Stromal cell of bone marrow (primary cell): ENCODE measurements around the gene ZNF71.

Experiments used
- DNase-seq: peaks from one replicate; pipeline ENCODE4 v3.0.0-alpha.2; 2012; ENCODE audit warnings: low read depth

The ZNF71 gene

DNA sequence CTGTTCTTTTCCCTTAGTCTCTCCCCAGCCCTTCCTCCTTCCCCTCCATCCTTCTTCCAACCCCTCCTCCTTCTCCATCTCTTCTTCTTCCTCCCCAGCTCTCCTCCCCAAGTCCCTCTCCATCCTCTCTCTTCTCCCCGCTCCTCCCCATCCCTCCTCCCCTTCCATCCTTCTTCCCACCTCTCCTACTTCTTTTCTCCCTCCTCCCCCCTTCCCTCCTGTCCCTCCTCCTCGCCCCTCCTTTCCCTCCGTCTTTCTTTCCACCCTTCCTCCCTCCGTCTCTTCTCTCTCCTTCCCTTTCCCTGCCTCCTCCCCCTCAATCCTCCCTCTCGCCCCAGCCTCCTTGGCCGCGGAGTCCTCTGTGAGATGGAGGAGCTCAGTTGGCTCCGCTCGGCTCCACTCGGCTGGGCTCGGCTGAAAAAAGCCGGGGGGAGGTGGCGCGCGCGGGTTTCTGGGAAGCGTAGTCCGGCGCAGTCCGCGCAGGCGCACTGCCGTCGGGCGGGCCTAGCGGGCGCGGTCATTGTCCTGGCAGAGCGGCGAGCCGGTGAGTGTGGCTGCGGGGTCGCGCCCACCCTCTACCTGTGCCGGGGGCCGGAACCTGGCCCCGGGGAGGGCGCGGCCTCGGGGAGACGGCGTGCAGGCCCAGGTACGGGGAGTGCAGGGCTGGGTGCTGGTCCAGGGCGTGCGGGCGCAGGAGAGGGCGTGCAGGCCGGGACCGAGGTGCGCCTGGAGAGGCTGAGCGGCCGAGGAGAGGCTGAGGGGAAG, at the start of gene ZNF71:
Gene ZNF71, plus strand, starts transcription at position 520 of the 765 bp plus-strand sequence. CDS start 6,257 bp downstream, outside the sequence.
- DNase-seq, result peak; percentile 73

DNA sequence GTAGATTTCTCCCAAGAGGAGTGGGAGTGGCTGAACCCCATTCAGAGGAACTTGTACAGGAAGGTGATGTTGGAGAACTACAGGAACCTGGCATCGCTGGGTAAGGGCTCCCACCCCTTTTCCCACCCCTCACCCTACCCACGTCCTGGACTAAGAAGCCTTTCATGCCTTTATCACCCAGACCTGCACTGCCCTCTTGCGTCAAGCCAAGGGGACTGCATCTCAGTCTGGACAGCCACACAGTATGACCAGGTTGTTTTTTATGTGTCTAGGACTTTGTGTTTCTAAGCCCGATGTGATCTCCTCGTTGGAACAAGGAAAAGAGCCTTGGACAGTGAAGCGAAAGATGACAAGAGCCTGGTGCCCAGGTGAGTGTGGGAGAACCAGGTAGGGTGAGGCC, 47.6 kb upstream of the ZNF71 start:
- DNase-seq, result no peak

DNA sequence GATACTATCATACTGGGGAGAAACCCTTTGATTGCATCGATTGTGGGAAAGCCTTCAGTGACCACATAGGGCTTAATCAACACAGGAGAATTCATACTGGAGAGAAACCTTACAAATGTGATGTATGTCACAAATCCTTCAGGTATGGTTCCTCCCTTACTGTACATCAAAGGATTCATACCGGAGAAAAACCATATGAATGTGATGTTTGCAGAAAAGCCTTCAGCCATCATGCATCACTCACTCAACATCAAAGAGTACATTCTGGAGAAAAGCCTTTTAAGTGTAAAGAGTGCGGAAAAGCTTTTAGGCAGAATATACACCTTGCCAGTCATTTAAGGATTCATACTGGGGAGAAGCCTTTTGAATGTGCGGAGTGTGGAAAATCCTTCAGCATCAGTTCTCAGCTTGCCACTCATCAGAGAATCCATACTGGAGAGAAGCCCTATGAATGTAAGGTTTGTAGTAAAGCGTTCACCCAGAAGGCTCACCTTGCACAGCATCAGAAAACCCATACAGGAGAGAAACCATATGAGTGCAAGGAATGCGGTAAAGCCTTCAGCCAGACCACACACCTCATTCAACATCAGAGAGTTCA, 40.7 kb upstream of the ZNF71 start:
- no peak for DNase-seq

DNA sequence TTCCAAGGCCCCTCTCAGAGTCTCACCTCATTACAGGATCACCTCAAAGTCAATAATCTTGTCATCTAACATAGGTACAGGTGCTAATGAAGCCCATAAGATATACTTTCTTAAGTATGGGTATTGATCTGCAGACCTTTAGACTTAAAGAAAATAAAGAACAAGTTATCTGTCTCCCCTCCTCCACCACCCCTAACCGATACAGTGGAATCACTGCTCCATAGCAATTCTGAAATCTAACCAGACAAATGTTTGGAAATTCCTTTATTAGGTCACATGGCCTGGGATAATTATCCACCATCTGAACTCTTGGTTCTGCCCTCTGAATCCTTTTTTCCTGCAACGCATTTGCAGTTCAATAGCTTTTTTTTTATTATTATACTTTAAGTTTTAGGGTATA, 32.3 kb upstream of the ZNF71 start:
- no peak for DNase-seq

DNA sequence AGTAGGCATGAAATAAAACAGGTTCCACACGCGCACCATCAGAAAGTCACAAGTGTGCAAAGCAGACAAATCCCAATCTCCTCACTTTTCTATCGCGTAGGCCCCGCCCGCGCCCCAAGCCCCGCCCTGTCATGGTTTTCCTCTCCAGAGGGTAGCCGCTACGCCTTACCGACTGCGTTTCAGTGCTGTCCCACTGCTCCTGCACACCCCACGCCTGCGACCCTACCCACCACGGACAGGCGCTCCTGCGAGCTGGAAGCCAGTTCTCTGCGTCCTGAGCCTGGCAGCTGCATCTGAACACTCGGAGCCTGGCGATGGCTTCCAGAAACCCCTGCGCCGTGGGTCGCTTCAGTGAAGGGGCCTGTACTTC, 28.2 kb upstream of the ZNF71 start:
- DNase-seq, result peak; percentile 5

DNA sequence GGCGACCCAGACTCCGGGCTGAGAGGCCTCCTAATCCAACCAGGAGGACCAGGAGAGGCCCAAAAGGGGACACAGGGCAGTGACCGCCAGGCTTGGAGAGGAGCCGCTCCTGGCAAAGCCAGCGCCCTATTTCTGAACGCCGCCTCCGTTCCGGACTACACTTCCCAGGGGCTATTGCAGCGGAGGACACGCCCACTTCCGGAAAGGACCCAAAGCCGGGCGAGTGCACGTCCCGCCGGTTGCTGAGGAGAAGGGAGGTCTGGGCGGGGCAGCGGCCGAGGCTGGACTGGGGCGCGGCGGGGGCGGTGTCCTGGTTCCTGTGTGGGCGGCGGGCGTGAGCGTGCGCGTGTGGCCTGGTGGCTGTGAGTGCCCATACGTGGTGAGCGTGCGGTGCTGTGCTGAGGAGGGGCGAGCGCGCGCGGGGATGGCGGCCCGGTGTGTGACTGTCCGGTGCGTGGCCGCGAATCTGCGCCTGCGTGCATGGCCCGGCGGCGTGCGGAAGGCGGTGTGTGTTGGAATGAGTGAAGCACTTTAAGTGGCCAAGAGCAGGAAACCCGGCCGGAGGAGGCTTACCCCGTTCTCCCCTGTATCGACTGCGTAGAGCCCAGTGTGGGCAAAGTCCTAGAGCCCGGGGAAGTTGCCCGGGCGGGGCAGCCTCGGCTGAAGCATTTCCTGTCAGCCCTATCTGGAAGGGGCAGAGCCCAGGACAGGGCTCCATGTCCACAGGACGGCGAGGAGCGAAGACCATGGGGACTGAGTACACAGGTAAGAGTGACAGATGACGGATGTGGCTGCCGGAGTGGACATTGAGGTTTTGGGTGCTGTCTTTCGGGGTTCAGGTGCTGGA, 27.6 kb upstream of the ZNF71 start, which contains the start of gene ZNF470:
Gene ZNF470, plus strand, starts transcription at position 195 of the 847 bp plus-strand sequence. CDS start 2,844 bp downstream, outside the sequence.
- peak; percentile 87 for DNase-seq

DNA sequence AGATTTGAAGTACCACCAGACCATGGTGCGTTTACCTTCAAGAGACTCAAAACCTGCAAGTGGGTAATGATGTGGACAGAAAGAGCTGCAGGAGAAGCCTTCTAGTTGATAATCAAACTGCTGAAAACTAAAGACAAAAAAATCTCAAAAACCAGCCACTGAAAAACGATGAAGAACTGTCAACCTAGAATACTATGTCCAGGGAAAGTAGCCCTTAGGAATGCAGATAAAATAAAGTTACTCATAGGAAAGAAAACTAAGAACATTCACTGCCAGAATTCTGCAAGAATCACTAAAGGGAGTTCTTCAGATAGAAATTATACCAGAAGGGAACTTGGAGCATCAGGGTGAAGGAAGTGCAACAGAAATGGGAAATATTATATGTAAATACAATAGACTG, 22.5 kb upstream of the ZNF71 start:
- DNase-seq, result no peak

DNA sequence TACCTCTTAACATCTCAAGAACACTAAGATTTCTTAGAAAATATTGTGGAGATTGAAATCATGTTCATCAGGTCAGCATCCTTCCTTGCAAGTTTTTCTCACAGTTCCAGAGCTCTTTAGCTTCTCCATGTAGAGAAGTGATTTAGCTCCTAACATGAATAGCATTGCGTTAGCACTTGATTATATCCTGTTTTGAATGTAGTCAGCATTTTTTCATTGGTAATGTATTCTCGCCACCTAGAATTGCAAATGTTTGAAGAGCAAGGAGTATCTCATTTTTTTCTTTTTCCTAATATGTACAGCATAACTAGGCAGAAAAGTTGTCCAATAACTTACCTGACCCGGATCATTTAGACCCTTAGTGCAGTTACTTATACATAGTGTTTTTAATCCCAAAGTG, 21.2 kb upstream of the ZNF71 start:
- no peak for DNase-seq

DNA sequence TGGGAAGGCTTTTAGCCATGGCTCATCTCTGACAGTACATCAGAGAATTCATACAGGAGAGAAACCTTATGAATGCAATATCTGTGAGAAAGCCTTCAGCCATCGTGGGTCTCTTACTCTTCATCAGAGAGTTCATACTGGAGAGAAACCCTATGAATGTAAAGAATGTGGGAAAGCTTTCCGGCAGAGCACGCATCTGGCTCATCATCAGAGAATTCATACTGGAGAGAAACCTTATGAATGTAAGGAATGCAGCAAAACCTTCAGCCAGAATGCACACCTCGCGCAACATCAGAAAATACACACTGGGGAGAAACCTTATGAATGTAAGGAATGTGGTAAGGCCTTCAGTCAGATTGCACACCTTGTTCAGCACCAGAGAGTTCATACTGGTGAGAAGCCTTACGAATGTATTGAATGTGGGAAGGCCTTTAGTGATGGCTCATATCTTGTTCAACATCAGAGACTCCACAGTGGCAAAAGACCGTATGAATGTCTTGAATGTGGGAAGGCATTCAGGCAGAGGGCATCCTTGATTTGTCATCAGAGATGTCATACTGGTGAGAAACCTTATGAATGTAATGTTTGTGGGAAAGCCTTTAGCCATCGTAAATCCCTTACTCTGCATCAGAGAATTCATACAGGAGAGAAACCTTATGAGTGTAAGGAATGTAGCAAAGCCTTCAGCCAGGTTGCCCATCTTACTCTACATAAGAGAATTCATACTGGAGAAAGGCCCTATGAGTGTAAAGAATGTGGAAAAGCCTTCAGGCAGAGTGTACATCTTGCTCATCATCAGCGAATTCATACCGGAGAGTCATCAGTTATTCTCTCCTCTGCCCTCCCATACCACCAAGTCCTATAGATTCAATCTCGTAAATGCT, 17.1 kb upstream of the ZNF71 start:
- no peak for DNase-seq

DNA sequence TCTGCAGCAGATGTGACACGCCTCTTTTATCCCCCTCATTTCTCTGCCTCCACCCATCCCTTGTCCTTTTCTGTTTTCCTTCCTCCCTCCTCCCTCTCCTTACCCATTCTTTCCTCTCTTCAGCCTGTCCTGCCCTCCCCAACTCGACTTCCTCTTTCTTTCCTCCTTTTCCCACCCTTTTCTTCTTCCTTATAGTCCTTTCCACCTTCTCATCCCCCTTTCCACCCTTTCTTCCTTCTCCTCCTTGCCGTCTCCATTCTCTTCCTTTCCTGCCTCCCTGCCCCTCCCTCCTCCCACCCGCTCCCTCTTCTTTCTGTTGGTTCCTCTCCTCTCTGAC, 688 bp upstream of the ZNF71 start:
- DNase-seq, result no peak

DNA sequence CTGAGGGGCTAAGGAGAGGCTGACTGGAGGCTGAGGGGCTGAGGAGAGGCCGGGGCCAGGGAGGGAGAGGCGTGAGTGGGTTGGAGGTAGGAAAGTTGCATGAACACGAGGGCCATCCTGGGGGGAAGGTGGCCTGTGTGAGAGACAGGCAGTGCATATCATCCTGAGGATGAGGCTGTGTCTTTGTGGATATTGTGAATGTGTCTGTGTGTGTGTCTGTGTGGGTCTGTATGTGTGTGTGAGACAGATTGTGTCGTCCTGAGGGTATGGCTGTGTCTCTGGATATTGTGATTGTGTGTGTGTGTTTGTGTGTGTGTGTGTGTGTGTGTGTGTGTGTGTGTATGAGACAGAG, 422 bp downstream of the ZNF71 start:
- no peak for DNase-seq

DNA sequence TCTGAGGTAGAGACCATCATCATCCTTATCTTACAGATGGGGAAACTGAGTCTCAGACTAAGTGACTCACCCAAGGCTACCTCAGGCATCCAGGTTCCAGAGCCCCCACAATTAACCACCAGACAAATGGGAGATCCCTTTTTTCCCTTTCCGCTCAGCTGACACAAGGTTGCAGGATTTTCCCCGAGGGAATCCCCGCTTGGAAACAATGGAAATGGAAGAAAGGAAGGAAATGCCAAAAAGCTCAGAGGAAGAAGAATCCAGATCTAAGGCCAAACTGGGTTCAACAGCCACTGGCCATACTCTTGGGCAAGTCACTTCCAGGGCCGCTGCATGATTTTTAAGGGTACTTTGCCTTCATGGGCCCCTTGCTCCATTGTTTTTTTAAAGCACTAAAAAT, 1.6 kb downstream of the ZNF71 start:
- no peak for DNase-seq

DNA sequence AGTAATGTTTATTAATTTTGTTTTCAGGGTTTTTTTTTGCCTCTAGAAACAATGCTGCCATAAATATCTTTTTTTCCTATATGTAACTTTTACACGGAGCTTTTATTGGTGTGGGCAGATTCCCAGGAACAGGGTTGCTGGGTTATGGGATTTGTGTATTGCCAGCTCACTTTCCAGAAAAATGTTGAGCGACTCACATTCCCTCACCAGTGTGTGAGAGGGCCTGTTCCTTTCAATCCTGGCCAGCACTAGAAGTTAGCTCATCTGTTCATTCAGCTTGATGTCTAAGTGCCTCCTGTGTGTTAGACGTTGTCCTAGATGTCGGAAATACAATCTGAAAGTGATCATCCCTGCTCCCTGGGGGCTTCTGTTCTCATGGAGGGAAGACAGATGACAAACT, 2.6 kb downstream of the ZNF71 start:
- no peak for DNase-seq

DNA sequence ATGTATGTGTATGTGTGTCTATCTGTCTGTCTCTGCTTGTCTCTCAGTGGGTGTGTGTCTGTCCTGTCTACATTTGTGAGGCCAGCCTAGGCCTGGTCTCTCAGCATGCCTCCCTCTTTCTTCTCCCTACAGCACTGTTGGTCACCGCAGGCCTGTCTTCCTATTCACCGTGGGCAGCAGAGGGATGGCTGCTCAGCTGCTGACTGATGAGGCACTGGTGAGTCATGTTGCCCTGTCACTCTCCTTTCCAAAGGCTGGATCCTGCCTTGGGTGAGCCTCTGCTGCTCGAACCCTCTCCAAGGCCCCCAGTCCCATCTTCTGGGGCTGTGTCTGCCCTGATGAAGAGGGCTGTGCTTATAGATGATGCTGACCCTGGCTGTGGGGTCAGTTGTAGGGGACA, 6.3 kb downstream of the ZNF71 start:
- no peak for DNase-seq

DNA sequence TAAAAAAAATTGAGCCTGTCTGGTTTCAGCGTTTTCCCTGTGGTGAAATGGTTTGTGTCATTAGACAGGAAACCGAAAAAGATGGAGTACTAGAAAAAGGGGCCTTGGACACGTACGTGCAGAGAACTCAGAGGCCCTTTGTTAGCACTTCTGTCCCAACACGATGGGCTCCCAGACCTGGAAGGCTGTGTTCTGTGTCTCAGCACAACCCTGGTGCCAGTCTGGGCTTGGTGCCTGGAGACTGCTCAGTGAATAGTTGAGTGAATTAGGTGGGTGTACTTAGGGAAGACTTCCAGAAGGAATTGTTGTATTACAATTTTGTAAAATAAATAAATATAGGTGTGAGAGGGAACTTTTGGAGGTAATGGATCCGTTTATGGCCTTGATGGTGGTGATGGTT, 8.7 kb downstream of the ZNF71 start:
- no peak for DNase-seq

DNA sequence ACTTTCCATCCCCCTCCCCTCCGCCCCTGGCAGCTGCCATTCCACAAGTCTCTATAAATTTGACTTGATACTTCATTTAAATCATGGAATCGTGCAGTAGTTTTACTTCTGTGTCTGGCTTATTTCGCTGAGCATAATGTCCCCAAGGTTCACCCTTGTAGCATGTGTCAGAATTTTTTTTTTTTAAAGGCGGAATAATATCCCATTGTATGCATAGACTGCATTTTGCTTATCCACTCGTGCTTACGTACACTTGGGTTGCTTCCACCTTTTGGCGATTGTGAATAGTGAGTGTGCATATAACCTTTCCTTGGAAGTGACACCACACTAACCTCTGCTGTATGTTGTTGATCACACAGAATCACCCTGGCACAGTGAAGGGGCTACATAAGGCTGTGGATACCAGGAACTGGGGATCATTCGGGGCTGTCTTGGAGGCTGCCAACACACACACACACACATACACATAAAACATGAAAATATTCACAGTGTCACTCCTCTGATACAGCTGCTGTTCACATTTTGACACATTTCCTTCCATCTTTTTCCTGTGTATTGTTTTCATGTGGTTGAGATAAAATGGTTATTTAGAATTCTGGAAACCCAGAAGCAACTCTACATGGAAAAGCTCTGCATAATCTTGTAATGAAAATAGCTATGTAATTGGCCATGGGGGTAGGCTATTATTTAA, 13.3 kb downstream of the ZNF71 start:
- no peak for DNase-seq

DNA sequence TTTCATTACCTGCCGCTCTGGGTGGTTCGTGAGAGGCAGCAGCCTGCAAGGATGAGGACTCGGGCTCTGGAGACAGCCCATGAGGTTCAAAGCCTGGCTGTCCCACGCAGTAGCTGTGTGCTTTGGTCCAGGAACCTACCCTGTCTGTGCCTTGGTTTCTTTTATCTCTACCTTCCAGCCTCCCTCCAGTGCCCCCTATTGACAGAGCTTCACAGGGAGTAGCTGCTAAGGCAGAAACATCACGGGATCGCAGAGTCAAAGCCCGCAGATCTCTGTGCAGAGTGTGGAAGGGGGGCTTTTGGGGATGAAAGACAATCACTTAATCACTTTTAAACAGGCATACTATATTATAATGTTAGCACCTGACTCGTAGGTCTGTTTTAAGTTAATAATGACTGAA, 16.2 kb downstream of the ZNF71 start:
- DNase-seq, result no peak

DNA sequence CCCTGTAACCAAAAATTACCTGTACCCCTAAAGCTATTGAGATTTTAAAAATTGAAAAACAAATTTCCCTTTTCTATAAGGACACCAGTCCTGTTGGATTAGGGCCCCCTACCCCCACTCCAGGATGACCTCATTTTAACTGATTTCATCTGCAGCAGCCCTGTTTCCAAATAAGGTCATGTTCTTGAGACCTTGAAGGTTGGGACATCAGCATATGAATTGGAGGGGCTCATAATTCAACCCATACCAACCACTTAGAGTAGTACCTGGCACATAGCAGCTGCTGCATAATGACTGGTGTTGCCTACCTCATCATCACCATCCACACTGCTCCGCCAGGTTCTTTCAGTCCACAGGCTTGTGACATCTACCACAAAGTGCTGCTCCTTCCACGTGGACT, 17.6 kb downstream of the ZNF71 start:
- DNase-seq, result no peak

DNA sequence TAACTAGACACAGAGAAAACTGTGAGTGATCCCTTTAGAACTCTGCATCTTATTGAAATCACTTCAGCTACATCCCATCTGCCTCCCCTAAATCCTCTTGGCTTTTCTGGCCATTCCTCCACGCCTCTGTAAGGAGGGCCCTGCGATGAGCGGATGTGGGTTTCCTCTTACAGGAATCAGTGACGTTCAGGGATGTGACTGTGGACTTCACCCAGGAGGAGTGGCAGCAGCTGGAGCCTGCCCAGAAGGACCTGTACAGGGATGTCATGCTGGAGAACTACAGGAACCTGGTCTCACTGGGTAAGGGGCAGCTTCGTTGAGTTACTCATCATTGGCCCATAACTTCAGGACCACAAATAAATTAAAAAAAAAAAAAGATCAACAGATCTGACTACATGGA, 18.5 kb downstream of the ZNF71 start:
- DNase-seq, result no peak

DNA sequence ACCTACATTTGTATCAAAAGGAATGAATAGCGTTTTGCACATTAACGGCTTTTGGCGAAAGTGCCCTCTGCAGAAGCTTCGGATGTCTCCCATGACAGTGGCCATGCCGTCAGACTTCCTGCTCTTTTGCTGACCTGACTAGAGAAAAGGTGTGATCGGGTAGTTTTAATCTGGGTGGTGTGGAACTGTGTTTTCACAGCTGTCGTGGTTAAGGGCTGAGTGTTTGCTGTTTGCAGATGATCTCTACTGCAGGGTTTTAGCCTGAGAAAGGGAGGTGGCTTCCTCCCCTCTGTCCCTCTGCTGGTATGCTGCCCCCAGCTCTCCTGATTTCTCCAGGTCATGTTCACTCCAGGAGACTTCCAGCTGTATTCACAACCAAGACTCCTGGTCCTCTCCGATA, 22.4 kb downstream of the ZNF71 start:
- no peak for DNase-seq

DNA sequence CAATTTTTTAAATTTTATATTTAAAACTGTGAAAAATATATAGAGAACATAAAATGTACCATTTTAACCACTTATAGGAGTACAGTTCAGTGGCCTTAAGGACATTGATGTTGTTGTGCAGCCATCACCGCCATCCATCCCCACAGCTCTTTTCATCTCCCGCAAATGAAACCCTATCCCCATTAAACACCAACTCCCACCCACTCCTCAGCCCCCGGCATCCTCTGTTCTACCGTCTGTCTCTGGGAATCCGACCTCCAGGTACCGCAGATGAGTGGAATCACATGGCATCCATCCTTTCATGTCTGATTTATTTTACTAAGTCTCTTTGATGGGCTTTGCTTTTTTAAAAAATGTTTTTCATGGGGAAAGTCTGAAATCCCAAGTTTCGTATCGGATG, 24.0 kb downstream of the ZNF71 start:
- DNase-seq, result no peak

DNA sequence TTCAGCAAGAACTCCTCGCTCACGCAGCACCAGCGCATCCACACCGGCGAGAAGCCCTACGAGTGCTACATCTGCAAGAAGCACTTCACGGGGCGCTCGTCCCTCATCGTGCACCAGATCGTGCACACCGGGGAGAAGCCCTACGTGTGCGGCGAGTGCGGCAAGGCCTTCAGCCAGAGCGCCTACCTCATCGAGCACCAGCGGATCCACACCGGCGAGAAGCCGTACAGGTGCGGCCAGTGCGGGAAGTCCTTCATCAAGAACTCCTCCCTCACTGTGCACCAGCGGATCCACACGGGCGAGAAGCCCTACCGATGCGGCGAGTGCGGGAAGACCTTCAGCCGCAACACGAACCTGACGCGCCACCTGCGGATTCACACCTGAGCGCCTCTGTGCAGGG, 27.3 kb downstream of the ZNF71 start:
- no peak for DNase-seq
